HPDE6-E6E7 (cell line): ENCODE results near the gene YPEL1.
"Not testable (repeated sequence)": the region's sequence is repeated elsewhere in the genome, so short reads cannot be mapped to it uniquely, and the experiment has no call there.

ENCODE experiments used
- DNase-seq: peaks from one replicate; pipeline ENCODE4 v3.0.0; 2011; ENCODE audit warnings: missing footprints; ENCODE audit errors: extremely low spot score

YPEL1 gene

DNA sequence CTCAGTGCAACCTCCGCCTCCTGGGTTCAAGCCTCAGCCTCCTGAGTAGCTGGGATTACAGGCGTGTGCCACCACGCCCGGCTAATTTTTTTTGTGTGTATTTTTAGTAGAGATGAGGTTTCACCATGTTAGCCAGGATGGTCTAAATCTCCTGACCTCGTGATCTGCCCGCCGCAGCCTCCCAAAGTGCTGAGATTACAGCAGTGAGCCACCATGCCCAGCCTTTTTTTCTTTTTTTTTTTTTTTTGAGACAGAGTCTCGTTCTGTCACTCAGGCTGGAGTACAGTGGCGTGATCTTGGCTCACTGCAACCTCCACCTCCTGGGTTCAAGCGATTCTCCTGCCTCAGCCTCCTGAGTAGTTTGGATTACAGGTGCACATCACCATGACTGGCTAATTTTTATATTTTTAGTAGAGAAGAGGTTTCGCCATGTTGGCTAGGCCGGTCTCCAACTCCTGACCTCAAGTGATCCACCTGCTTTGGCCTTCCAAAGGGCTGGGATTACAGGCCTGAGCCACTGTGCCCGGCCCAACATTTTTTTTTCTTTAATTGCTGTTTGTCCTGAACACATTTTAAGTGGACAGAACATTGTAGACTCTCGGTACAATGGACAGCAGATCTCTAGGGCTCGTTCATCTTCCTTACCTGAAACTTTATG is 14.3 kb downstream of the YPEL1 start:
- not testable (repeated sequence) for DNase-seq

DNA sequence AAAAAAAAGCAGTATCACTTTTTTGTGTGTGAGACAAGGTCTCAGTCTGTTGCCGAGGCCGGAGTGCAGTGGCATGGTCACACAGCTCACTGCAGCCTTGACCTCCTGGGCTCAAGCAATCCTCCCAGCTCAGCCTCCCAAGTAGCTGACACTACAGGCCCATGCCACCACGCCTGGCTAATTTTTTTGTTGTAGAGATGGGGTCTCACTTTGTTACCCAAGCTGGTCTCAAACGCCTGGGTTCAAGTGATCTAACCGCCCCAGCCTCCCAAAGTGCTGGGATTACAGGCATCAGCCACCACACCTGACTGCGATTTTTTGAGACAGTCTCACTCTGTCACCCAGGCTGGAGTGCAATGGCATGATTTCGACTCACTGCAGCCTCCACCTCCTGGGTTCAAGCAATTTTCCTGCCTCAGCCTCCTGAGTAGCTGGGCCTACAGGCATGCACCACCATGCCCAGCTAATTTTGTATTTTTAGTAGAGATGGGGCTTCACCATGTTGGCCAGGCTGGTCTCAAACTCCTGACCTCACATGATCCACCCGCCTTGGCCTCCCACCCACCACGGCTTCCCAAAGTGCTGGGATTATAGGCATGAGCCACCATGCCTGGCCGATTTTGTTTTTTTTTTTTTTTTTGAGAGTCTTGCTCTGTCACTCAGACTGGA is 15.3 kb downstream of the YPEL1 start:
- not testable (repeated sequence) for DNase-seq

DNA sequence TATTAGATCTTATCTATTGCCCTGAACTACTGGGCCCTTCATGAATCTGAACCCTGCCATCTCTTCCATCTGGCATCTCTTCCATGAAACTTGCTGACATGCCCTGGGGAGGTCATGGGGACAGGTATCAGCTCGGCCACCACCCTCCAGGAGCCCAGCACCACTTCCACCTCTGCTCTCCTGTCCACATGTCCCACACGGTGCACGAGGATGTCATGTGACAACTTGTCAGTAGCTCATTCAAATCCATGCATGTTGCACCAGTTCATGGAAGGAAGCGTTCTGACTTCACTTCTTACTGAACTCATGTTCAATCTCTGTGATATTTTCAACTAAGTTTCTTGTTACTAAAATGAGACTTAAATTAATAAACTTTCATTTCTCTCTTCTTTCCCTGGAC is 16.6 kb downstream of the YPEL1 start:
- DNase-seq, result no peak

DNA sequence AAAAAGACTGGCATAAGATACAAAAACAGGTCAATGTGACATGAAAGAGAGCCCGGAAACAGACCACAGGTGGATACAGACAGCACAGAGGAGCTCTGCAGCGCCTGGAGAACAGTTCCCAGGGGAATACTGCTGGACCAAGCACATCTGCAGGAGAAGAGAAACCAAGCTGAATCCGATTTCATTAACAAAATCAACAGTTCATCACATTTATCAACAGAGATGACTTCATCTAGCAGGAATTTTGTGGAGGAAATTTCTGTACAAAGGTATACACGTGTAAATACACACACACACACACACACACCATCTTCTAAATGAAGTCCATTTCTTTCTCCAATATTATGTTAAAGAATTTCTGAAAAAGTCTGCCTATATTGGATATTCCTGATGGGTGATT is 17.1 kb downstream of the YPEL1 start:
- no peak for DNase-seq

DNA sequence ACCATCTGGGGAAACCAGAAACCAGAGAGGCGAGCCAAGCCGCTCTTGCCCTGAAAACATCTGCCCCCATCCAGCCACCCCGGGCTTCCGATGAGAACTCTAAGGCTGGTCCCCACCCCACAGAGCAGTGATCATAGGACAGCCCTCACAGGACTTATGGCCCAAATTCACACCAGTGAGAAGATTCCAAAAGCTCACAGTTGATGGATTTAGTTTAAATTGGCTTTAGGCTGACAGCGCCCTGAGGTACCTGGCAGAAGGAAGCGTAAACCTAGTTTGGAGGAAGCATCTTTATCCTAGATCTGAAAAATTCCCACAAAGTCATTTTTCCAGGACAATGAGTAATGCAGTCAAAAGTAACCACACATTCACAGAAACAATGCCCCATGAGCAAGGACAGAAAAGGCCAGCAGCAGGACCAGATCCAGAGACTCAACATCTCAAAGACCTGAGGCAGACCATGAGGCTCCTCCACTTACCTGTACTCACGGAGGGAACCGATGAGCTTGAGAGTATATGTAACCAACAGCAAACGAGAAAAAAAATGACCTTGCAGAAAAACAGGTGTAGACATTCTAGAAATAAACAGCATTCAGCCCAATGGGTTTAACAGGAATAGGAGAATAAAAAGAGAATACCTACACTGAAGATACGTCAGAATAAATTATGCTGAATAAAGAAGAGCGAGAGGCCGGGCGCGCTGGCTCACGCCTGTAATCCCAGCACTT is 19.0 kb downstream of the YPEL1 start:
- not testable (repeated sequence) for DNase-seq

DNA sequence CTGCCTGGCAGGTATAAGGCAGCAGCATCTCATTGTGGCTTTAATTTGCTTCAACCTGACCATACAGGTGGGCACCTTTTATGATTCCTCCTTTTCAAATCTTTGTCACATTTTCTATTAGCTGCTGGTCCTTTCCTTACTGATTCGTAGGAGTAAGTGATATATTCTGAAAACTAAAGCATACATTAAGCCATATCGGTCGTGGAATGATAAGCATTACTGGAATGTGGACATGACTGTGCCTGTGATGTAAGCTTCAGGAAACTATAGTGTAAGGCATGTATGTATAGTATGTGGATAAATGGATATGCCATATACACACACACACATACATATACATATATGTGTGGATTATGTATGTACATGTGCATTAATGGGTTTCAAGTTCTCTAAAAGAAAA is 20.8 kb downstream of the YPEL1 start:
- no peak for DNase-seq

DNA sequence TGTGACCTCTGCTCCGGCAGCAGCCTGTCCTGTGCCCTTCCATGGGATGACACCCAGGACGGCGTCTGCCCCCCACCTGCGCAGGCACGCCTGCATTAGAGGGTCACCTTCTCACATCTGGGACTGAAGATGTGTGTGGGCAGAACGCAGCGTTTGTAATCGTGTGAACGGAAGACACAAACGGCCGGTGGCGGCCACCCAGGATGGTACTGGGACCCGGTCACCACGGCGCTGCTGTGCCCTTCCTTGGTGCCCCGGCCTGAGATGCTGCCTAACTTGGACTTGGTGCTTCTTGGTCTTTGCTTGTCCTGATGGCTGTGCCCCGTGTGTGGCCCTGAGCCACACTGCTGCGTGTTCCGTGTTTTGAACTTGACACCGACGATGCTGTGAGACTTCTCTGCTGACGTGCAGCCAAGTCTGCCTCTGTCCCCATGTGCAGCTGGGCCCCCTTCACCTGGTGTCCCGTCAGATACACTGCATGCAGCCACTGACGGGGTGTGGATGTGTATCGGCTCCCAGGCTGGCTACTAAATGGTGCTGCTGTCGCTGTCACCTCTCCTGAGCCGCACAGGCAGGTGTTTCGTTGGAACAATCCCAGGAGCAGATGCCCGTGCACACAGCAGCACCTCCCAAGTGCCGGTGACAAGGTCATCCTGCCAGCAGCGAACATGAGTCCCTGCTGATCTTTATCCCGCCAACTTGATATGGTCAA is 21.4 kb downstream of the YPEL1 start:
- DNase-seq, result no peak

DNA sequence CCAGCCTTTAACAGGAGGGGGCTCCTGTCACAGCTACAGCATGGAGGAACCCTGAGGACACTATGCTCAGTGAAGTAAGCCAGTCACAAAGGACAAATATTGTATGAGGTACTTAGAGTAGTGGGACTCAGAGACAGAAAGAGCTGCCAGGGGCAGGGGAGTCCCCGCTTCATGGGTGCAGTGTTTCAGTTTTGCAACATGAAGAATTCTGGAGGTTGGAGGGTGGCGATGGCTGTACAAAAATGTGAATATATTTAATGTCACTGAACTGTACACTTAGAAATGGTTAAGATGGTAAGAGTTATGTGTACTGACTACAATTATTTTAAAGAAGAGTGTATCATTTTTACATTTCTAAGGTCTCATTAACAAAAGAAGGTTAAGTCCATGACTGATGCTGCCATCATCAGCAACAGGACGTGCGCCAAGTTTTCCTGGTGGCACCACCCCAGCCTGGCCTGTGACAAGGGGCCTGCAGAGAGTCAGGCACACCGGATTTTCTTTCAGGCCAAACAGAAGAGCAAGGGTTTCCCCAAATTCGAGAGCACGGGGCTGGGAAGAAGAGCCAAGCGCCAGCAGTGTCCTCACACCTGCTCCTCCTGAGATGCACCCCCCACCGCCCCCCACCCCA is 22.1 kb downstream of the YPEL1 start:
- DNase-seq, result no peak

DNA sequence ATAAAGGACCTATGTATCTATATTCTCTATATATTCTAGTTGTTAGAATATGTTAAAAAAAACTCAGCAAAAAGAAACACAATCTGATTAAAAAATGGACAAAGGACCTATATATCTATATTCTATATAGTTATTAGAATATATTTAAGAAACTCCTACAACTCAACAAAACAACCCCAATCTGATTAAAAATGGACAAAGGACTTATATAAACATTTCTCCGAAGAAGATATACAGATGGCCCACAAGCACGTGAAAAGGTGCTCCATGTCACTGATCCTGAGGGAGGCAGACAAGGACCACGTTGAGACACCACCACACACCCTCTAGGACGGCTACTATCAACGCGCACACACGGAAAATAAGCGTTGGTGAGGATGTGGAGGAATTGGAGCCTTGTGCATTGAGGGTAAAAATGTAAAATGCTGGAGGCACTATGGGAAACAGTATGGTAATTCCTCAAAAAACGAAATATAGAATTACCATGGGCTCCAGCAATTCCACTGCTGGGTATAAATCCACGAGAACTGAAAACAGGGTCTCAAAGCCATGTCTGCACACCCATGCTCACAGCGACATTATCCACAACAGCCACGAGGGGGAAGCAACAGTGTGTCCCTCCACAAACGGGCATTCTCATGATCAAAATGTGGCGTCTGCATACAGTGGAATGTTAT is 22.7 kb downstream of the YPEL1 start:
- peak; percentile 62 for DNase-seq

DNA sequence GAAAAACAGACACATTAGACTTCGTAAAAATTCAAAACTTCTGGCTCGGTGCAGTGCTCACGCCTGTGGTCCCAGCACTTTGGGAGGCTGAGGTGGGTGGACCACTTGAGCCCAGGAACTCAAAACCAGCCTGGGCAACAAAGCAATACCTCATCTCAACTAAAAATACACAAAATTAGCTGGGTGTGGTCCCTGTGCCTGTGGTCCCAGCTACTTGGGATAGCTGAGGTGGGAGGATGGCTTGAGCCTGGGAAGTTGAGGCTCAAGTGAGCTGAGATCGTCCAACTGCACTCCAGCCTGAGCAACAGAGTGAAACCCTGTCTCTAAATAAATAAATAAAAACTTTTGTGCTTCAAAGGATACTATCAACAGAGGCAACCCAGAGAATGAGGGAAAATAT is 23.7 kb downstream of the YPEL1 start:
- DNase-seq, result no peak

DNA sequence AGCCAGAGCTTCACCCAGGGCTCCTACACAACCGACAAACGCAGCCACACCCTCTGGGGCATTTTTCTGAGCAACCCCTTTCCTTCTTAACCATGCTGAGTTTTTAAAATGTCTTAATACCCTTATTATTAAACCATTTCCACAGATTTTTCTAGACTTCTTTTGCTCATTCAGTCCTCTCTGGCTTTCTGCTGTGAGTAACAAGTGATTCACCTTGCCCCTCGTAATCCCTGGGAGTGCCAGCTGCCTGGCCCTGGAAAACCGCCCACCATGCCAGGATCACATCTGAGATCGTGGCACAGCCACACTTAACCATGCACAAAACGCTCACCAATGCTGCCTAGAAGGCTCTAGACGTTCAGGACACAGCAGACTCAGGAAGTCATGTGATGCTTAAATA is 25.4 kb downstream of the YPEL1 start:
- DNase-seq, result no peak

DNA sequence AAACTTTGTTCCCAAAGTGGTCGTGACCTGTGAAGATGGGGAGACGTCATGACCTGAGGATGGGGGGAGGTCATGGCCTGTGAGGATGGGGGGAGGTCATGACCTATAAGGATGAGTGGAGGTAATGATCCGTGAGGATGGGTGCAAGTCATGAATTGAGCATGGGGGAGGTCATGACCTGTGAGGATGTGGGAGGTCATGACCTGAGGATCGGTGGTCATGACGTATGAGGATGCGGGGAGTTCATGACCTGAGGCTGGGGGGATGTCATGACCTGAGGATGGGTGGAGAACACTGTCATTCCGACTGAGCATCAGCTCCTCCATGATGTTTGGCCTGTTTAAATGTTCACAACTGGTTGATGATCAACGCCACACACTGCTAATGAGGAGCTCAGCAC is 25.9 kb downstream of the YPEL1 start:
- DNase-seq, result no peak

DNA sequence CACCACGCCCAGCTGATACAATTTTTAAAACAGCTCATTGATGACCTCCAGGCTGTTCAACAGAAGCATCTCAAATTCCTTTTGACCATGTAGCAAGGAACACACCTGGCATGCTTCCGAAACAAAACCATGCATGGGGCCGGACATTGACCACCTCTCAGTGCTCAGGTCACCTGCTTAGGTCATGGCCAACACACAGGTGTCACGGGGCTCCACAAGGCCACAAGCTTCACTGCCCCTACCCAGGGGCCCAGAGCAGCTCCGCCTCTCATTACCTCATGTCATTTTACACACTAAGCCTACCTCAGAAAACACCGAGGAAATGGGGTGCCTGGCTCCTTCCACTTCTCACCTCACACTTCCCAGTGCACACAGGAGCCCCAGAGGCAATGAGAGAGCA is 26.6 kb downstream of the YPEL1 start:
- no peak for DNase-seq

DNA sequence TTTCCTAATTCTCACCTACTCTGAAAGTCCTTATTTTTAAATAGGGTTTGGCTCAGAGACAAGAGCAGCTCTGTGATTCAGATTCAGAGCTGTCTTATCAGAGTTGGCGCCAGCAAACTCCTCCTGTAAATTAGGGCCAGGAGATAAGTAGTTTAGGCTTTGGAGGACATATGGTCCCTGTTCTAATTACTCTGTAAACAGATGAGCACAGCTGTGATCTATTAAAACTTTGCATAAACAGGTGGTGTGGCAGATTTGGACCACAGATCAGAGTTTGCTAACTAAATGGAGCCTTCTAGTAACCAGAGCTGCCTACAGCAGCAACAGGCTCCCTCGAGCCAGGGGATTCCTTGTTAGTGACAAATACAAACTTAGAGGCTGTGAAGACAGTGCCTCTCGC is 27.9 kb downstream of the YPEL1 start:
- DNase-seq, result no peak

DNA sequence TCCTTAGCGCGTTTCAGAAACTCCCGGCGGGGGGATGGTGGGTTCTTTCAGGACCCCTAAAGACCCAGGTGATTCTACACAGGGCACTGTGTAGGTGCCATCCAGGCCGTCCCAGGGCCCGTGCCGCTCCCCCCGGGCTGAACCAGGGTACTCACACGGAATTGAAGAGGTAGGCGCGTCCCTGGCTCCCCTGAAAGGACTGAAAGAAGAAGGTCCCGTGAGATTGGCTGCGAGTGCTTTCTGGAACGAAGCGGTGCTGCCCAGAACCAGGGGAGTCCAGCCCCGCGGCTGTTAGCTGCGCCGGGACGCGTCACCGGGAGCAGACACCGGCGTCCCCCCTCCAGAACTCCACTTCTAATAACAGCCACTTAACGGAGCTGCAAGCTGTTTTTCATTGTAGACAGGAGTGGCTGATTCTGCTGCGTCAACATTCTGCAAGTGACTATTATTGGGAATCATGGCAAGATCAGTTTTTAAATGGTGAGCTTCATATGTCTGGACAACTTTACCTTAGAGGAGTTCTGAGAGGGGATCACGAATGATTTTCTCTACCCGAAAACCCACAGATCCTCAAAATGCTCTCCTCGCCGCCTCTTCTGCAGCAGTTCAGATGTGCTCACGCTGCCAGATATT is 31.8 kb downstream of the YPEL1 start:
- no peak for DNase-seq

DNA sequence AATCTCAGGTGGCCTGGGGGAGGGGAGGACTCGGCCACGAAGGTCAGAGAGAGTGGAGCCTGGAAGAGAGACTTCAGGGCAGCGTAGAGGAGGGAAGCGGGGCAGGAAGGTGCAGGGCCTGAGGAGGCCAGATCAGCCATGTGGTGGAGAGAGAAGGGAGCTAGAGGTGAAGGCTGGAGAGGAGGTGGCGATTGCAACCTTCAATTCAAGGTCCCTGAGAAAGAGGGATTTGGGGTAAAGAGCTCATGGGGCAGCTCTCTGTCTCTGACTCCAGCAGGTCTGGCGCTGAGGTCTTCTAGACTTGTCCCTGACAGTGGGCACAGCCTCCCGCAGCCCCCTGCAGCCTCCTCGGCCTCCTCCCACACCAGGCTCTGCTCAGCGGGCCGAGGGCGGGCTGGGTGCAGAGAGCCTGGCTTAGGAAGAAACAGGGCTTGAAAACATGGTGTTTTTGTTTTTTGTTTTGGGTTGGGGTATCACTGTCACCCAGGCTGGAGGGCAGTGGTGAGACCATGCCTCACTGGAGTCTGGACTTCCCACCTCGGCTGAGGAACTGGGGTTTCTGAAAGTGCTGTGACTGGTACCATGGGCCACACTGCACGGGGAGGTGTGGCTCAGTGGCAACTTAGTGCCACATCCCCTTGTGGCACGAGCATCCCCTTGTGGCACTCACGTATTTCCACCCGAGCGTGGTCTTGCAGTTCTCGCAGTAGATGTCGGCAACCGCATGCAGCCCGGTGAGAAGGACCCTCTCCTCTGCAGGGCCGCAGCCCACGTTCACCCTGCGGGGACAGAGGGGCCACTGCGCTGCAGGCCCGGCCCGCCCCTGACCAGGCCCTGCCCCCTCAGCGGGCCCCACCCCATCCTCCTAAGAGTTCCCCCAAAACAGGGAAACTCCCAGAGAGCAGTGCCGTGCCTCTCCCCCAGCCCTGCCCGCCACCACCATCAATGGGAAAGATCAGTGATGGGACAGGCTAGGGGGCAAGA is 32.6 kb downstream of the YPEL1 start:
- no peak for DNase-seq

DNA sequence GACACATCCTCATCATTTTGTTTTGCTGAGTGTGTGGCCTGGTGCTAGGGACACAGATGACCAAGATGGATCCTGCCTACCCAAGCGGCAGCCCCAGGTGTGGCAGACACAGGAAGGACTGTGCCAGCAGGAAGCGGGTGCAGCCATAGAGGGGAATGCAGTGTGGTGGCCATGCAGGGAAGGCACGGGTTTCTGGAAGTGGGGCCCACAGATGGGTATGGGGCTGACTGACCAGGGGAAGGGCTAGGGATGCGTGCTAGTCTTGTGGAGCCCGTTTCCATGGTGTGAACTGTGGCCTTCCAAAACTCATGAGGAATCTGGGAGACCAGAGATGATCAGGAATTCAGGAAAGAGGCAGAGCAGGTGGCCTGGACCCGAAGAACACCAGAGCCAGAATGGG is 33.5 kb downstream of the YPEL1 start:
- DNase-seq, result no peak

DNA sequence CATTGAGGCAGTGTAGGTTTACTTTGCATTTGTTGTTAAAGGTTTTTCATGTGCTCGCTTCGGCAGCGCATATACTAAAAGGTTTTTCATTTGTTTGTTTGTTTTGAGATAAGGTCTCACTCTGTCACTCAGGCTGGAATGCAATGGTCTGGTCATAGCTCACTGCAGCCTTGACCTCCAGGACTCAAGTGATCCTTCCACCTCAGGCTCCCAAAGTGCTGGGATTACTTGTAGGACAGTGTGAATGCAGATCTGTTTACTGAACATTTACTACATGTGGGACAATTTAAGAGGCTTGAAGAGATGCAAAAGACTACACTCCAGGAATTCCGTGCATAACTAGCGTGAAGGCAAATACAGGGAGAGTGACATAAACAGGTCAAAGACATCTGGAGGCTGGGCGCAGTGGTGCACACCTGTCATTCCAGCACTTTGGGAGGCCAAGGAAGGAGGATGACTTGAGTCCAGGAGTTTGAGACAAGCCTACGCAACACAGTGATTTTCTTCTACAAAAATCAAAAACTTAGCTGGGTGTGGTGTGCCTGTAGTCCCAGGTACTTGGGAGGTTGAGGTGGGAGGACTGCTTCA is 34.1 kb downstream of the YPEL1 start:
- no peak for DNase-seq

DNA sequence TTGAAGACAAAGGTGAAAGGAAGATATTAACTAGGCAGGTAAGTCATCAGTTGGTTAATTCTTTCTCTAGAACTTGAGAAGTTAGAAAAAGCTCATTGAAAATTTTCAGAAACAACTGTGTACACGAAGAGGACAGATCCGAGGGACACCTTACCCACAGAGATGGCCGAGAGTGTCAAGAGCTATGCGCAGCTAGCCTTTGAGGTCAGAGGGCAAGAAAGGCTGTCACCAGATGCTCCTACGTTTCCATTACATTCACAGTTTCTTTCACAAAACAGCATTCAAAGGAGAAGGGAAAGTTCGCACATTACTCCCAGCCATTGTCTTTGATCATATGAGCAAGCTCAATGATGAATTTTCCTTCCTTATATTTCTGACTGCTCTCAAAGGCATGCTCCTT is 34.8 kb downstream of the YPEL1 start:
- DNase-seq, result no peak
